ENCODE data around the gene JSRP1.

JSRP1 gene

GRCh38 chr19:2266183-2266993, 10.2 kb upstream of the JSRP1 start:
- DNase-seq = no peak

- DNase-seq = no peak
Measured at GRCh38 chr19:2261438-2262172, 5.4 kb upstream of the JSRP1 start.

GRCh38 chr19:2260341-2260805, 4.2 kb upstream of the JSRP1 start:
- no peak for DNase-seq

- no peak for DNase-seq
Measured at GRCh38 chr19:2259336-2259735, 3.1 kb upstream of the JSRP1 start.

GRCh38 chr19:2255112-2255845, 938 bp downstream of the JSRP1 start:
- DNase-seq = no peak

- DNase-seq = no peak
Measured at GRCh38 chr19:2254064-2254872, 1.9 kb downstream of the JSRP1 start.

- no peak for DNase-seq
Measured at GRCh38 chr19:2253106-2254063, 2.8 kb downstream of the JSRP1 start.

- no peak for DNase-seq
Measured at GRCh38 chr19:2252797-2253105, 3.5 kb downstream of the JSRP1 start.

- no peak for DNase-seq
Measured at GRCh38 chr19:2252055-2252796, 4.0 kb downstream of the JSRP1 start.

- DNase-seq = no peak
Measured at GRCh38 chr19:2251106-2252054, 4.8 kb downstream of the JSRP1 start.

GRCh38 chr19:2250766-2251105, 5.5 kb downstream of the JSRP1 start:
- no peak for DNase-seq

GRCh38 chr19:2249880-2250765, 6.1 kb downstream of the JSRP1 start:
- DNase-seq = no peak

GRCh38 chr19:2249010-2249866, 7.0 kb downstream of the JSRP1 start, which contains the start of gene AMH:
TSS of gene AMH (plus strand) at chr19:2249323. CDS start at chr19:2249333, 10 bp downstream.
- DNase-seq = no peak

- no peak for DNase-seq
Measured at GRCh38 chr19:2248136-2249009, 7.8 kb downstream of the JSRP1 start.

- no peak for DNase-seq
Measured at GRCh38 chr19:2247433-2248101, 8.7 kb downstream of the JSRP1 start.

All from activated gamma-delta T cell (primary cell).